IMR-90 (cell line): Measurements from ENCODE around the gene NLE1.

ENCODE experiments used
- BHLHE40 ChIP-seq: fragments of 150-350 bp; IDR thresholded peaks from 2 replicates; pipeline ENCODE4 v1.6.1; 2016; ENCODE audit warnings: mild to moderate bottlenecking, low read depth, low read length
- CEBPB ChIP-seq: IDR thresholded peaks from 2 replicates; pipeline ENCODE4 v1.6.1; 2012; ENCODE audit warnings: low read depth, low read length, improper control_type of control experiment
- MAFK ChIP-seq: IDR thresholded peaks from 2 replicates; pipeline ENCODE4 v1.6.1; 2012; ENCODE audit warnings: low read depth, low read length, improper control_type of control experiment
- MAZ ChIP-seq: IDR thresholded peaks from 2 replicates; pipeline ENCODE4 v1.6.1; 2012; ENCODE audit warnings: low read depth, mild to moderate bottlenecking, low read length, improper control_type of control experiment, moderate library complexity, borderline replicate concordance
- NFE2L2 ChIP-seq: fragments of 150-350 bp; IDR thresholded peaks from 2 replicates; pipeline ENCODE4 v1.6.1; 2016; ENCODE audit warnings: low read depth, mild to moderate bottlenecking, low read length
- POLR2A ChIP-seq: IDR thresholded peaks from 2 replicates; pipeline ENCODE4 v1.6.1; 2012; ENCODE audit warnings: mild to moderate bottlenecking, low read depth, low read length
- RAD21 ChIP-seq: IDR thresholded peaks from 2 replicates; pipeline ENCODE4 v1.6.1; 2012; ENCODE audit warnings: low read length, improper control_type of control experiment
- RFX5 ChIP-seq: IDR thresholded peaks from 2 replicates; pipeline ENCODE4 v1.8.0; 2012; ENCODE audit warnings: low read depth, mild to moderate bottlenecking, low read length, moderate library complexity
- TF ChIP-seq, protein P1 (sequence below): conservative IDR thresholded peaks from 2 replicates; pipeline ENCODE4 v1.5.1; 2012; ENCODE audit warnings: mild to moderate bottlenecking, low read depth, low read length, improper control_type of control experiment

- TF ChIP-seq POLR2A (no peak), RFX5 (no peak), BHLHE40 (no peak), MAFK (no peak), NFE2L2 (no peak), RAD21 (no peak), CEBPB (no peak), MAZ (no peak)
- TF ChIP-seq, protein P1, sequence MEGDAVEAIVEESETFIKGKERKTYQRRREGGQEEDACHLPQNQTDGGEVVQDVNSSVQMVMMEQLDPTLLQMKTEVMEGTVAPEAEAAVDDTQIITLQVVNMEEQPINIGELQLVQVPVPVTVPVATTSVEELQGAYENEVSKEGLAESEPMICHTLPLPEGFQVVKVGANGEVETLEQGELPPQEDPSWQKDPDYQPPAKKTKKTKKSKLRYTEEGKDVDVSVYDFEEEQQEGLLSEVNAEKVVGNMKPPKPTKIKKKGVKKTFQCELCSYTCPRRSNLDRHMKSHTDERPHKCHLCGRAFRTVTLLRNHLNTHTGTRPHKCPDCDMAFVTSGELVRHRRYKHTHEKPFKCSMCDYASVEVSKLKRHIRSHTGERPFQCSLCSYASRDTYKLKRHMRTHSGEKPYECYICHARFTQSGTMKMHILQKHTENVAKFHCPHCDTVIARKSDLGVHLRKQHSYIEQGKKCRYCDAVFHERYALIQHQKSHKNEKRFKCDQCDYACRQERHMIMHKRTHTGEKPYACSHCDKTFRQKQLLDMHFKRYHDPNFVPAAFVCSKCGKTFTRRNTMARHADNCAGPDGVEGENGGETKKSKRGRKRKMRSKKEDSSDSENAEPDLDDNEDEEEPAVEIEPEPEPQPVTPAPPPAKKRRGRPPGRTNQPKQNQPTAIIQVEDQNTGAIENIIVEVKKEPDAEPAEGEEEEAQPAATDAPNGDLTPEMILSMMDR = no peak
These were observed 20.7 kb upstream of the NLE1 start for GRCh38 chr17:35162755-35163154.
